SH-SY5Y (cell line): ENCODE measurements around the gene TCF7.

Experiments
- GATA2 ChIP-seq: IDR thresholded peaks from 2 replicates; pipeline ENCODE4 v1.6.1; 2011; ENCODE audit warnings: mild to moderate bottlenecking, low read depth, low read length
- GATA3 ChIP-seq: IDR thresholded peaks from 2 replicates; pipeline ENCODE4 v1.6.1; 2011; ENCODE audit warnings: low read depth, mild to moderate bottlenecking, low read length, moderate library complexity

- no peak for TF ChIP-seq GATA2
- no peak for TF ChIP-seq GATA3
Observed at GRCh38 chr5:134118212-134118835, 3.8 kb downstream of the TCF7 start.
